SKM-1 (cell line): Measurements from ENCODE around the gene KIF27.
"Not testable (repeated sequence)": the region's sequence is repeated elsewhere in the genome, so short reads cannot be mapped to it uniquely, and the experiment has no call there.

Source experiments
- DNase-seq: peaks from one replicate; lab custom pipeline; 2025; ENCODE audit not compliant: unreplicated experiment; lab: John Stamatoyannopoulos, UW

Gene KIF27

DNA sequence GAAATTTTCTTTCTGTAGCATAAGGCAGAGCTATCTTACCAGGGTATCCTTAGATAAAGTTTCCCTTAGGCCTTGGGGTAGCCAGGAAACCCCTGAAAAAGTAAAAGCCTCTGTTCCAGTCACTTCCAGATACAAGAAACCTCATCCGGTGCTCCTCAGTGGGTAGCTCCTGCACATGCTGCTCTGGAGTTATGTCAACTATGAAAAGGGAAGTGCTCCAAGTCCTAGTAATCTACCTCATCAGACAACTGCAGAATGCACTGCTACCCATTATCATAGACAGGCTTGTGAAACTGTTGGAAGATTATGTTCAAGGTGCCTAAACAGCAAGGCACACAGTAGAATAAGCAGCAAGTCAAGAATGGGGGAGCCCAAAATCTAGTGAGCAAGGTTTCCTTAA is 112.0 kb downstream of the KIF27 start:
- DNase-seq, result not testable (repeated sequence)

DNA sequence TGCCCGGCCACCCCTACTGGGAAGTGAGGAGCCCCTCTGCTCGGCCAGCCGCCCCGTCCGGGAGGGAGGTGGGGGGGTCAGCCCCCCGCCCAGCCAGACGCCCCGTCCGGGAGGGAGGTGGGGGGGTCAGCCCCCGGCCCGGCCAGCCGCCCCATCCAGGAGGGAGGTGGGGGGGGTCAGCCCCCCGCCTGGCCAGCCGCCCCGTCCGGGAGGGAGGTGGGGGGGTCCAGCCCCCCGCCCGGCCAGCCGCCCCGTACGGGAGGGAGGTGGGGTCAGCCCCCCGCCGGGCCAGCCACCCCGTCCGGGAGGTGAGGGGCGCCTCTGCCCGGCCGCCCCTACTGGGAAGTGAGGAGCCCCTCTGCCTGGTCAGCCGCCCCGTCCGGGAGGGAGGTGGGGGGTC is 116.8 kb downstream of the KIF27 start:
- DNase-seq, result not testable (repeated sequence)

DNA sequence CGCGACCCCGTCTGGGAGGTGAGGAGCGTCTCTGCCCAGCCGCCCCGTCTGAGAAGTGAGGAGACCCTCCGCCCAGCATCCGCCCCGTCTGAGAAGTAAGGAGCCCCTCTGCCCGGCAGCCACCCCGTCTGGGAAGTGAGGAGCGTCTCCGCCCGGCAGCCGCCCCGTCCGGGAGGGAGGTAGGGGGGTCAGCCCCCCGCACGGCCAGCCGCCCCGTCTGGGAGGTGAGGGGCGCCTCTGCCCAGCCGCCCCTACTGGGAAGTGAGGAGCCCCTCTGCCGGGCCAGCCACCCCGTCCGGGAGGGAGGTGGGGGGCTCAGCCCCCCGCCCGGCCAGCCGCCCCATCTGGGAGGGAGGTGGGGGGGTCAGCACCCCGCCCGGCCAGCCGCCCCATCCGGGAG is 117.3 kb downstream of the KIF27 start:
- DNase-seq, result not testable (repeated sequence)

DNA sequence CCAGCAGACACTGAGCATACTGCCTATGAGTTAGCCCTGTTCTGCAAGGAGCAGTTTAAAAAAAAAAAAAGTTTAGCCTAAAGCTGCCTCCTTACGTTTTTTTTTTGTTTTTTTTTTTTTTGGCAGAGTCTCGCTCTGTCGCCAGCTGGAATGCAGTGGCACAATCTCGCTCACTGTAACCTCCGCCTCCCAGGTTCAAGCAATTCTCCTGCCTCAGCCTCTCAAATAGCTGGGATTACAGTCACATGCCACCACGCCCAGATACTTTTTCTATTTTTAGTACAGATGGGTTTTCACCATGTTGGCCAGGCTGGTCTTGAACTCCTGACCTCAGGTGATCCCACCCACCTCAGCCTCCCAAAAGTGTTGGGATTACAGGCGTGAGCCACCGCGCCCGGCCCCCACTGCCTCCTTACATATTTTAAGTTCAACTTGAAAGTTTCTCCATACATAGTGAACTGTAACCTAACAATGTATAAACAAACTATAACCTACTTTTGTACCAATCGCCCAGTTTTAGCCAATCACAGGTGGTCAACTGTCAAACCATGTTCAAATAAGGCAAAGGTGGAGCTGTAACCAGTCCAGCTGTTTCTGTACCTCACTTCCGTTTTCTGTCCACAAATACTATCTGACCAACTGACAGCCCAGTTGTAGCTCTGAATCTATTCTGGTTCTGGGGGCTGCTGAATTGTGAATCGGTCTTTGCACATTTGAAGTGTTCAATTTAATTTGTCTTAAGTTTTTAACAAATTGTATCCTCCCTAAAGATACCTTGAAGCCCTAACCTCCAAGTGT is 120.8 kb downstream of the KIF27 start:
- no peak for DNase-seq

DNA sequence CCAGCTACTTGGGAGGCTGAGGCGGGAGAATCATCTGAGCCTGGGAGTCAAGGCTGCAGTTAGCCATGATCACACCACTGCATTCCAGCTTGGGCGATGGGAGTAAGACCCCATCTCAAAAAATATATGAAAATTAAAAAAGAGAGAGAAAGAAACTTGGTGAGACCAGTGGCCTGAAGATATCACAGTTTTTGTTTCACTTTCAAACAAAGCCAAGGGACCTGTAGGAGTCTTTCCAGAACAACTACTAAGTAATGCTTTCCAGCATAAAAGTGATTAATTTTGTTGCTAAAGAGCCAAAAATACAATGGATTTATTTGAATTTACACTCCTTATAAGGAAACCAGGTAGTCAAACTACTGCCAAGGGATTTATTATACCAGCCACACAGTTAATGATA is 127.2 kb downstream of the KIF27 start:
- no peak for DNase-seq

DNA sequence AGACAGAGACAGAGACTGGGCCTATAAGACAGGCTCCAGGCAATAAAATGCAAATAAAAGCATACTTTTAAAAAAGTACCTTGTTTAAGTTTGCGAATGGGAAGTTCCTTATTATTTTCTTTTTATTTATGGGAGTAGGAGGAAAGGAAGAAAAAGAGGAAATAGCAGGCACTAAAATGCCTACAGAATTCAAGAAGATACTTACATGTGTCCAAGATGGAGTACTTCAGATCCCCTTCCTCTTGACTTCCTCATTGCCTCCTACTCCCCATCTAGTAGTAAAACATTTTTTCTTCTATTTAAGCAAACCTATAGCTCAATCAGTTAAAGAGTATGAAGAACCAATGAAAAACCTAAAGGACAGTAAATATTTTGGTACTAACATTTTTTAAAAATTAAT is 128.5 kb downstream of the KIF27 start:
- DNase-seq, result no peak
